ENCODE results near the gene GLRA1.
A peak's percentile ranks its signal among the peaks of the same experiment; 100 is the strongest.
"Not testable (repeated sequence)": the region's sequence is repeated elsewhere in the genome, so short reads cannot be mapped to it uniquely, and the experiment has no call there.

Gene GLRA1

GRCh38 chr5:151913425-151913824 lies 11.2 kb downstream of the GLRA1 start:
- DNase-seq (ENCODE audit: low read depth) = no peak

- no peak for DNase-seq (ENCODE audit: low read depth)
Measured at GRCh38 chr5:151912360-151912759, 12.3 kb downstream of the GLRA1 start.

- no peak for DNase-seq (ENCODE audit: low read depth)
Measured at GRCh38 chr5:151911011-151911410, 13.6 kb downstream of the GLRA1 start.

- DNase-seq (ENCODE audit: low read depth) = no peak
Measured at GRCh38 chr5:151909628-151910027, 15.0 kb downstream of the GLRA1 start.

GRCh38 chr5:151906246-151906645 lies 18.4 kb downstream of the GLRA1 start:
- no peak for DNase-seq (ENCODE audit: low read depth)

GRCh38 chr5:151905557-151905961 lies 19.1 kb downstream of the GLRA1 start:
- no peak for DNase-seq (ENCODE audit: low read depth)

GRCh38 chr5:151904909-151905308 lies 19.7 kb downstream of the GLRA1 start:
- DNase-seq (ENCODE audit: low read depth) = no peak

GRCh38 chr5:151904127-151904526 lies 20.5 kb downstream of the GLRA1 start:
- no peak for DNase-seq (ENCODE audit: low read depth)

- no peak for DNase-seq (ENCODE audit: low read depth)
Measured at GRCh38 chr5:151903243-151903653, 21.4 kb downstream of the GLRA1 start.

GRCh38 chr5:151902215-151902614 lies 22.4 kb downstream of the GLRA1 start:
- no peak for DNase-seq (ENCODE audit: low read depth)

GRCh38 chr5:151901611-151902010 lies 23.0 kb downstream of the GLRA1 start:
- no peak for DNase-seq (ENCODE audit: low read depth)

GRCh38 chr5:151900891-151901290 lies 23.8 kb downstream of the GLRA1 start:
- no peak for DNase-seq (ENCODE audit: low read depth)

GRCh38 chr5:151899399-151899798 lies 25.3 kb downstream of the GLRA1 start:
- DNase-seq (ENCODE audit: low read depth) = no peak

- no peak for DNase-seq (ENCODE audit: low read depth)
Measured at GRCh38 chr5:151897896-151898295, 26.8 kb downstream of the GLRA1 start.

GRCh38 chr5:151897020-151897552 lies 27.6 kb downstream of the GLRA1 start:
- no peak for DNase-seq (ENCODE audit: low read depth)

GRCh38 chr5:151896031-151896691 lies 28.5 kb downstream of the GLRA1 start:
- peak; percentile 71 for DNase-seq (ENCODE audit: low read depth)

GRCh38 chr5:151895660-151896030 lies 29.0 kb downstream of the GLRA1 start:
- DNase-seq (ENCODE audit: low read depth) = no peak

GRCh38 chr5:151893485-151893884 lies 31.2 kb downstream of the GLRA1 start:
- not testable (repeated sequence) for DNase-seq (ENCODE audit: low read depth)

GRCh38 chr5:151892393-151892792 lies 32.3 kb downstream of the GLRA1 start:
- no peak for DNase-seq (ENCODE audit: low read depth)

GRCh38 chr5:151890299-151890698 lies 34.4 kb downstream of the GLRA1 start:
- no peak for DNase-seq (ENCODE audit: low read depth)

GRCh38 chr5:151889614-151890013 lies 35.0 kb downstream of the GLRA1 start:
- no peak for DNase-seq (ENCODE audit: low read depth)

- no peak for DNase-seq (ENCODE audit: low read depth)
Measured at GRCh38 chr5:151886546-151887275, 37.9 kb downstream of the GLRA1 start.

GRCh38 chr5:151885138-151885908 lies 39.3 kb downstream of the GLRA1 start:
- no peak for DNase-seq (ENCODE audit: low read depth)
